OCI-LY7 (cell line): Measurements from ENCODE around the gene FRMPD1. TPM values are rescaled to one million over a fixed set of nuclear protein-coding genes. Genes with fewer than 3 reads are reported as not detected.

Source experiments
- BruUV-seq: library from RNA; stranded (reverse); fragments of 400-500 nt; replicated peaks from 2 replicates; lab custom pipeline; 2021; lab: Mats Ljungman, UMichigan
- CTCF ChIA-PET: fragments of 300-600 bp; sonication (Branson Sonifier 250); formaldehyde crosslinking; loops from one replicate; lab custom pipeline; 2022; ENCODE audit warnings: antibody characterized with exemption; ENCODE audit not compliant: unreplicated experiment; lab: Charles Lee
- POLR2A ChIA-PET: fragments of 300-600 bp; sonication (Branson Sonifier 250); formaldehyde crosslinking; loops from one replicate; lab custom pipeline; 2022; ENCODE audit warnings: antibody characterized with exemption; lab: Charles Lee
- DNase-seq: peaks from one replicate; pipeline ENCODE4 v3.0.0-alpha.2; 2015; ENCODE audit warnings: low spot score
- H2AFZ ChIP-seq: fragments of 200-600 bp; sonication (generic), shearing (Covaris generic); 2 replicates; pipeline ENCODE4 v1.6.1; 2014; ENCODE audit warnings: mild to moderate bottlenecking, antibody characterized with exemption, low read length, moderate library complexity
- H3K27ac ChIP-seq: fragments of 200-600 bp; sonication (generic); 2 replicates; pipeline ENCODE4 v1.5.1; 2014; ENCODE audit warnings: mixed run types, low read depth, mild to moderate bottlenecking, moderate library complexity, low read length, inconsistent platforms; ENCODE audit not compliant: poor library complexity, severe bottlenecking
- H3K36me3 ChIP-seq: fragments of 200-600 bp; sonication (generic); 2 replicates; pipeline ENCODE4 v1.6.1; 2014; ENCODE audit warnings: mild to moderate bottlenecking, antibody characterized with exemption, low read length, moderate library complexity, mixed read lengths; ENCODE audit not compliant: insufficient read depth
- H3K4me1 ChIP-seq: fragments of 200-600 bp; sonication (generic); 2 replicates; pipeline ENCODE4 v1.5.1; 2014; ENCODE audit warnings: mild to moderate bottlenecking, low read length; ENCODE audit not compliant: insufficient read depth, poor library complexity, severe bottlenecking
- H3K4me2 ChIP-seq: fragments of 200-600 bp; sonication (generic); 2 replicates; pipeline ENCODE4 v1.6.1; 2014; ENCODE audit warnings: mild to moderate bottlenecking, low read length
- H3K4me3 ChIP-seq: fragments of 200-600 bp; sonication (generic); 2 replicates; pipeline ENCODE4 v1.5.1; 2014; ENCODE audit warnings: mild to moderate bottlenecking, low read depth, low read length; ENCODE audit not compliant: poor library complexity, severe bottlenecking
- H3K79me2 ChIP-seq: fragments of 200-600 bp; sonication (generic); 2 replicates; pipeline ENCODE4 v1.6.1; 2016; ENCODE audit warnings: low read depth, mild to moderate bottlenecking, low read length, moderate library complexity, mixed read lengths; ENCODE audit not compliant: insufficient read depth
- H3K9me2 ChIP-seq: fragments of 200-600 bp; sonication (generic); 2 replicates; pipeline ENCODE4 v1.6.1; 2016; ENCODE audit warnings: mild to moderate bottlenecking, low read length, mixed read lengths; ENCODE audit not compliant: insufficient read depth
- H3K9me3 ChIP-seq: fragments of 200-600 bp; sonication (generic); 2 replicates; pipeline ENCODE4 v1.6.1; 2014; ENCODE audit warnings: mild to moderate bottlenecking, mixed run types, low read length, mixed read lengths
- H4K20me1 ChIP-seq: fragments of 200-600 bp; sonication (generic); 2 replicates; pipeline ENCODE4 v1.6.1; 2014; ENCODE audit warnings: mild to moderate bottlenecking, antibody characterized with exemption, low read length, moderate library complexity, mixed read lengths; ENCODE audit not compliant: insufficient read depth
- EZH2phosphoT487 ChIP-seq: fragments of 200-600 bp; sonication (generic); IDR thresholded peaks from 2 replicates; pipeline ENCODE4 v1.6.1; 2018; ENCODE audit warnings: low read depth, borderline replicate concordance, mild to moderate bottlenecking, mixed run types, antibody characterized with exemption, low read length, moderate library complexity, mixed read lengths
- intact Hi-C: fragments of 100-400 bp; cut with micrococcal nuclease; formaldehyde crosslinking; loops from one replicate; pipeline ENCODE4 v1.10.0; 2022; ENCODE audit not compliant: unreplicated experiment
- total RNA-seq, 2 experiments: library from RNA; depleted of rRNA in 1 of 2; stranded (reverse); fragments of >200 nt in 1 of 2; shearing (Covaris generic) in 1 of 2; gene quantifications; 2 replicates each; pipeline ENCODE4 v1.2.3, GENCODE V29; 2014 to 2022
- TF ChIP-seq, protein P1 (sequence below): fragments of 200-600 bp; sonication (generic); conservative IDR thresholded peaks from 2 replicates; pipeline ENCODE4 v1.5.1; 2014; ENCODE audit warnings: mild to moderate bottlenecking, antibody characterized with exemption, low read length, moderate library complexity, mixed read lengths

Gene FRMPD1
- total RNA-seq, 2 experiments from 2014 or later: not detected

DNA sequence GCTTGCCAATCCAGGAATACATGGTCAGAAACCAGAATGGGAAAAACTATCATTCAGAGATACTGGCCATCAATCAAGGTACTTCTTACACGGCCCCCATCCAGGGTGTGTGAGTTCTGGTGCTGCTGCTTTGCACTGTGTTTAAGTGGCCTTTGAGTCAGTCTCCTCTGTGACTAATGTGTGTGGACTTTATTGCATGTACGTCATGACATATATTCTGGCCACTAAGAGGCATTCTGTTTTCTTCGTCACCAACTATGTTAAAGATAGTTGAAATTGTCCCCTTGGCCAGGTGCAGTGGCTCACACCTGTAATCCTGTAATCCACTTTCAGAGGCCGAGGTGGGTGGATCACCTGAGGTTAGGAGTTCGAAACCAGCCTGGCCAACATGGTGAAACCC, 125.6 kb downstream of the FRMPD1 start:
- no peaks in the 10 kb centered on the region for H3K9me2 ChIP-seq

GRCh38 chr9:37778534-37778933, 127.8 kb downstream of the FRMPD1 start:
- peaks cover 83% of the 10 kb centered on the region for H3K36me3 ChIP-seq
- ChIA-PET CTCF (interaction anchor here (0.8 kb wide), 1 partner anchor 9 kb away, joined by 3 read pairs; no protein-coding TSS in a partner anchor), POLR2A (interaction anchor here (0.9 to 1.7 kb wide), 4 partner anchors 12 to 124 kb away, joined by 3 to 6 read pairs (median 4); no protein-coding TSS in a partner anchor)
- no peak overlapping the region for H3K4me2 ChIP-seq
- BruUV-seq: no TSS peak
- peaks cover 32% of the 10 kb centered on the region for H3K79me2 ChIP-seq
- no peak overlapping the region for H3K27ac ChIP-seq
- no peaks in the 10 kb centered on the region for H3K9me2 ChIP-seq
- peaks cover 5% of the 10 kb centered on the region for H4K20me1 ChIP-seq
- H3K9me3 ChIP-seq: no peaks in the 10 kb centered on the region
- no peak overlapping the region for H2AFZ ChIP-seq
- H3K4me1 ChIP-seq: peaks cover 13% of the 10 kb centered on the region
- no peak overlapping the region for H3K4me3 ChIP-seq
- TF ChIP-seq, protein P1, sequence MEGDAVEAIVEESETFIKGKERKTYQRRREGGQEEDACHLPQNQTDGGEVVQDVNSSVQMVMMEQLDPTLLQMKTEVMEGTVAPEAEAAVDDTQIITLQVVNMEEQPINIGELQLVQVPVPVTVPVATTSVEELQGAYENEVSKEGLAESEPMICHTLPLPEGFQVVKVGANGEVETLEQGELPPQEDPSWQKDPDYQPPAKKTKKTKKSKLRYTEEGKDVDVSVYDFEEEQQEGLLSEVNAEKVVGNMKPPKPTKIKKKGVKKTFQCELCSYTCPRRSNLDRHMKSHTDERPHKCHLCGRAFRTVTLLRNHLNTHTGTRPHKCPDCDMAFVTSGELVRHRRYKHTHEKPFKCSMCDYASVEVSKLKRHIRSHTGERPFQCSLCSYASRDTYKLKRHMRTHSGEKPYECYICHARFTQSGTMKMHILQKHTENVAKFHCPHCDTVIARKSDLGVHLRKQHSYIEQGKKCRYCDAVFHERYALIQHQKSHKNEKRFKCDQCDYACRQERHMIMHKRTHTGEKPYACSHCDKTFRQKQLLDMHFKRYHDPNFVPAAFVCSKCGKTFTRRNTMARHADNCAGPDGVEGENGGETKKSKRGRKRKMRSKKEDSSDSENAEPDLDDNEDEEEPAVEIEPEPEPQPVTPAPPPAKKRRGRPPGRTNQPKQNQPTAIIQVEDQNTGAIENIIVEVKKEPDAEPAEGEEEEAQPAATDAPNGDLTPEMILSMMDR: no peak
- TF ChIP-seq EZH2phosphoT487: no peak
- intact Hi-C loops: no loop called here
- DNase-seq: no peak

More for the DNA sequence above, 125.6 kb downstream of the FRMPD1 start:
- no peaks in the 10 kb centered on the region for H3K4me1 ChIP-seq
- no peak overlapping the region for H2AFZ ChIP-seq
- no peak overlapping the region for H3K4me2 ChIP-seq
- no TSS peak for BruUV-seq
- H4K20me1 ChIP-seq: no peaks in the 10 kb centered on the region; the same call in 1 of the 2 replicates
- H3K4me3 ChIP-seq: no peak overlapping the region
- H3K27ac ChIP-seq: no peak overlapping the region
- DNase-seq: no peak
- peaks cover 10% of the 10 kb centered on the region; the same call in 1 of the 2 replicates for H3K79me2 ChIP-seq
- intact Hi-C loops: no loop called here
- H3K9me3 ChIP-seq: no peaks in the 10 kb centered on the region
- H3K36me3 ChIP-seq: peaks cover 66% of the 10 kb centered on the region
- ChIA-PET CTCF (no interaction called here), POLR2A (no interaction called here)
- TF ChIP-seq, protein P1: no peak
- TF ChIP-seq EZH2phosphoT487: no peak

GRCh38 chr9:37784291-37784615, 133.5 kb downstream of the FRMPD1 start:
- Histone ChIP-seq H3K4me2 (peak overlapping the region; percentile 97), H3K9me2 (no peaks in the 10 kb centered on the region), H3K9me3 (no peaks in the 10 kb centered on the region), H2AFZ (peak overlapping the region; percentile 96; the same call in 1 of the 2 replicates), H3K4me3 (peak overlapping the region; percentile 95), H3K79me2 (peaks cover 49% of the 10 kb centered on the region), H4K20me1 (peaks cover 12% of the 10 kb centered on the region), H3K27ac (peak overlapping the region; percentile 75), H3K36me3 (peaks cover 47% of the 10 kb centered on the region), H3K4me1 (peaks cover 24% of the 10 kb centered on the region)
- POLR2A ChIA-PET: interaction anchor here (0.7 to 2.4 kb wide), 9 partner anchors 10 to 305 kb away, joined by 3 to 15 read pairs (median 5); partner anchors contain the start of genes DCAF10 and TOMM5
- intact Hi-C loops: no loop called here
- TF ChIP-seq EZH2phosphoT487: no peak
- DNase-seq: no peak
- CTCF ChIA-PET: no interaction called here
- BruUV-seq: no TSS peak
